Mesothelial cell of epicardium (in vitro differentiated cells): ENCODE measurements around the gene ESPNL. TPM values are rescaled to one million over a fixed set of nuclear protein-coding genes. Genes with fewer than 3 reads are reported as not detected.

Experiments
- DNase-seq, 2 experiments: peaks; one replicate each; pipeline ENCODE4 v3.0.0; 2021; ENCODE audit warnings: low spot score in 2 of 2; ENCODE audit not compliant: unreplicated experiment in 2 of 2
- H3K27ac Mint-ChIP-seq: 2 replicates; pipeline ENCODE4 v1.8.0; 2021; ENCODE audit warnings: mixed read lengths
- H3K27me3 Mint-ChIP-seq: 2 replicates; pipeline ENCODE4 v1.8.0; 2021; ENCODE audit warnings: low read depth, mixed read lengths
- H3K36me3 Mint-ChIP-seq: 2 replicates; pipeline ENCODE4 v1.8.0; 2021; ENCODE audit warnings: mixed read lengths
- H3K4me1 Mint-ChIP-seq: 2 replicates; pipeline ENCODE4 v1.8.0; 2021; ENCODE audit warnings: mixed read lengths
- H3K4me3 Mint-ChIP-seq: 2 replicates; pipeline ENCODE4 v1.8.0; 2021; ENCODE audit warnings: mild to moderate bottlenecking, moderate library complexity, mixed read lengths
- H3K9me3 Mint-ChIP-seq: 2 replicates; pipeline ENCODE4 v1.8.0; 2021; ENCODE audit warnings: mixed read lengths
- total RNA-seq: library from RNA; stranded (reverse); gene quantifications from 3 replicates; pipeline ENCODE4 v1.2.1, GENCODE V29; 2021
- TF ChIP-seq, protein P1 (sequence below): fragments of 200-600 bp; sonication (generic); IDR thresholded peaks from one replicate; pipeline ENCODE4 v1.5.0; 2021; ENCODE audit warnings: antibody characterized with exemption; ENCODE audit not compliant: unreplicated experiment

Gene ESPNL
- total RNA-seq, 1 donor from 2014 or later: 0.38 TPM

DNA sequence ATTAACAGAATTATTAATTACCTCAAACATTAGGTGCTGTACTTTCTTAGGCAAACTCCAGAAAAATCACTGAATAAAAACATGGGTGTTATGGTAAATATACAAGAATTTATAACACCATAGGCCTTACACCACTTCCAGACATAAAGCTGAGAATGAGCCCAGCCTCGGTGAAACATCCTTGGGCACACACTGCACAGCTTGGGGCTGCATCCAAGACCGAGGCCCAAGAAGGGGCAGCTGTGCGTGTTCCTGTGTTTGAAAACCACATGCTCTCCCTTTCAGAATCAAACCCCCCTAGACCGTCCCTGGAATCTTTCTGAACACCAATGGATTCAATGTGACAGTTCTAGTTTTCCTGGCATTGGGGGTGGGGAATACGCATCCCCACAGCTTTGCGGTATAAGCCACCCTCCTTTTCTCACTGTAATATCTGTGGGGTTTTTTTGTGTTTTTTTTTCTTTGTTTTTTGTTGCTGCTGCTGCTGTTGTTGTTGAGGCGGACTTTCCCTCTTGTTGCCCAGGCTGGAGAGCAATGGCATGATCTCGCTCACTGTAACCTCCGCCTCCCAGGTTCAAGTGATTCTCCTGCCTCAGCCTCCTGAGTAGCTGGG, 71.5 kb downstream of the ESPNL start:
- Mint-ChIP-seq H3K36me3 (peaks cover 29% of the 10 kb centered on the region), H3K9me3 (no peaks in the 10 kb centered on the region), H3K27ac (no peak overlapping the region), H3K4me1 (peaks cover 2% of the 10 kb centered on the region), H3K4me3 (no peak overlapping the region), H3K27me3 (no peaks in the 10 kb centered on the region)
- TF ChIP-seq, protein P1, sequence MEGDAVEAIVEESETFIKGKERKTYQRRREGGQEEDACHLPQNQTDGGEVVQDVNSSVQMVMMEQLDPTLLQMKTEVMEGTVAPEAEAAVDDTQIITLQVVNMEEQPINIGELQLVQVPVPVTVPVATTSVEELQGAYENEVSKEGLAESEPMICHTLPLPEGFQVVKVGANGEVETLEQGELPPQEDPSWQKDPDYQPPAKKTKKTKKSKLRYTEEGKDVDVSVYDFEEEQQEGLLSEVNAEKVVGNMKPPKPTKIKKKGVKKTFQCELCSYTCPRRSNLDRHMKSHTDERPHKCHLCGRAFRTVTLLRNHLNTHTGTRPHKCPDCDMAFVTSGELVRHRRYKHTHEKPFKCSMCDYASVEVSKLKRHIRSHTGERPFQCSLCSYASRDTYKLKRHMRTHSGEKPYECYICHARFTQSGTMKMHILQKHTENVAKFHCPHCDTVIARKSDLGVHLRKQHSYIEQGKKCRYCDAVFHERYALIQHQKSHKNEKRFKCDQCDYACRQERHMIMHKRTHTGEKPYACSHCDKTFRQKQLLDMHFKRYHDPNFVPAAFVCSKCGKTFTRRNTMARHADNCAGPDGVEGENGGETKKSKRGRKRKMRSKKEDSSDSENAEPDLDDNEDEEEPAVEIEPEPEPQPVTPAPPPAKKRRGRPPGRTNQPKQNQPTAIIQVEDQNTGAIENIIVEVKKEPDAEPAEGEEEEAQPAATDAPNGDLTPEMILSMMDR: no peak
- no peak for DNase-seq

DNA sequence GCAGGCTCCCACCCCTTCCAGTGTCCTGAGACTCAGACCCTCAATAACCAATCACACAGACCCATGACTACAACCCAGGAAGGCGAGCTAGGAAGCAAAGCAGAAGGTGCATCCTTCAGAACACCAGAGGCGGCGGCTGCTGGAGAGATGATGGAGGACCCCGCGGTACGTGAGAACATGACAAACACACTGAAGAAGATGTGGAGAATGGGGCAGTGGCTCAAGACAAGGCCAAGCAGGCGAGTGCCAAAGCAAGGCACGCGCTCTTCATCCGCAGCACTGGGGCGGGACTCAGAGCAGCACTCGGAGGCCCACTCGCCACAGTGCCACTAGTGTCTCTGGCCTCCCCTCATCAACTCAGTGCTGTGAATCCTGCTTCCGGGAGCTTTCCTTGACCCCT, 72.3 kb downstream of the ESPNL start:
- Mint-ChIP-seq H3K4me3 (no peak overlapping the region), H3K4me1 (peaks cover 2% of the 10 kb centered on the region), H3K9me3 (no peaks in the 10 kb centered on the region), H3K36me3 (peaks cover 35% of the 10 kb centered on the region), H3K27ac (no peak overlapping the region), H3K27me3 (no peaks in the 10 kb centered on the region)
- TF ChIP-seq, protein P1: no peak
- no peak for DNase-seq

DNA sequence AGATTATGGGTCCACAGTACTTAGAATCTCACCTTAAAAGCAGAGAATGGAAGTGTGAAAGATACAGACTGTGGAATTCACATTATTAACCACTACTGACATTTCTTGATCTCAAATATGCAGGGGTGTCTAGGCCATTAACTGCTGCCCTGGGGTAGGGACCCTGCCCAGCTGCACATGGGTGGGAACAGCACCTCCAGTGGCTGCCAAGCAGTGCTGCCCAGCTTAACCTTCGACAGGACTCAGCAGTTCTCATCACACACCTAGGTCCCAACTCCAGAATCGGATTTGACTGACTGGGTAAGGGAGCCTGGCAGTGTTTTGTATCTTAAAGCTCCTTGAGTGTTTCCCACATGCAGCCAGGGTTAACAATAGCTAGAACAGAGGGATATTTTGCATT, 73.6 kb downstream of the ESPNL start:
- Mint-ChIP-seq H3K9me3 (no peaks in the 10 kb centered on the region), H3K27ac (no peak overlapping the region), H3K4me1 (peaks cover 2% of the 10 kb centered on the region), H3K27me3 (no peaks in the 10 kb centered on the region), H3K4me3 (no peak overlapping the region), H3K36me3 (peaks cover 35% of the 10 kb centered on the region)
- TF ChIP-seq, protein P1: no peak
- no peak for DNase-seq

DNA sequence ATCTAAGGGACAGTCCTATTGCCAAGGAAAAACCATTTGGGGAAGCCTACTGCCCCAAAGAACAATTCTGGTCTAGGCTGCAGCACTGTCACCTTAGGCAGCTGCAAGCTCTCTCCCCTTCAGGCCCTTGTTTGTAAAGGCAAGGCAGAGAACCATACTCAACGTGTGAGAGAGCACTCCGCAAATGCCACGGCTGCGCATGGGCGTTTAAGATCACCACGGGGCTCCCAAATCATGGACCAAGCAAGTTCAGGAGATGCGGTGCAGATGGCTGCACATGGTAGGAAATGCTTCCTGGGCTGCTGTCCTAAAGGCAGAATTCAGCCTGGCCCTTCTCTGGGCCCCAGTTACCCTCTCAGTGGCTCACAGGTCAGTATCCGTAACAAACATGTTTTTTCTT, 74.2 kb downstream of the ESPNL start:
- no peak for DNase-seq
- Mint-ChIP-seq H3K4me3 (no peak overlapping the region), H3K27ac (no peak overlapping the region), H3K27me3 (no peaks in the 10 kb centered on the region), H3K9me3 (no peaks in the 10 kb centered on the region), H3K36me3 (peaks cover 40% of the 10 kb centered on the region), H3K4me1 (peaks cover 2% of the 10 kb centered on the region)
- TF ChIP-seq, protein P1: no peak

DNA sequence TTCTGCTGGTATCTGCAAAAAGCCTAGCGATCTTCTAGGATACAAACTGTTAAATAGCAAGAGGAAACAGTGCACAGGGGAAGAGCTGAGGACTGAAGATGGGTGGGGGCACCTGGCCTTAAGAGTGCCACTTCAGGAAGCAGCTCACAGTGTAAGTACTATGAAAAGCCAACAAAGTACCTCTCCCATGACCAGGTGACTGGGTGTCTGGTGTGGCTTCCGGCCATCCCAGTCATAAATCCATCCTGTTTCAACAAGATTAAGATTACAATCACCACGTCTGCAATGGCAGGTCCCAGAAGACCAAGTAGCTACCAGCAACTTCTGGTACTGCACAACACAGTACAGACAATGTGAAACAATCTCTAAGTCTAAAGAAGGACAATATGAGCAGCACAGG, 74.6 kb downstream of the ESPNL start:
- H3K4me1 Mint-ChIP-seq: peaks cover 2% of the 10 kb centered on the region
- peaks cover 44% of the 10 kb centered on the region for H3K36me3 Mint-ChIP-seq
- no peak for DNase-seq
- TF ChIP-seq, protein P1: no peak
- no peaks in the 10 kb centered on the region for H3K27me3 Mint-ChIP-seq
- H3K9me3 Mint-ChIP-seq: no peaks in the 10 kb centered on the region
- H3K4me3 Mint-ChIP-seq: no peak overlapping the region
- H3K27ac Mint-ChIP-seq: no peak overlapping the region

DNA sequence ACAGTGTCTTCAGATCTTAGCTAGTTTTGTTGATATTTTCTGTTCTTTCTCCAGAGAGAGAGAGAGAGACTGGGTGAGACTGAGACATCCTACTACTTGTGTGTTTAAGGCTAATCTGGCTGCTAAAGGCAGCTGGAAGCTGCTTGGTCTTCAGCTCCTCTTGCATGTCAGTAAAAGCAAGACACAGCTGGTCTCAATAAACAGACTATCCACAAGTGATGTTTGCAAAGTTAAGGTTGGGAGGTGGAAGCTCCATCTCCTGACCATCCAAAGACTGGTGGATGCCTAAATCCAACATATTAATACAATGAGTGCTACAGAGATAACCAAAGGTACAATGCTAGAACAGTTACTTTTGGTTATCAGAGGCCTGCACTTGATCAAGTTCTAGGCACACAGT, 76.5 kb downstream of the ESPNL start:
- TF ChIP-seq, protein P1: no peak
- no peaks in the 10 kb centered on the region for H3K27me3 Mint-ChIP-seq
- H3K27ac Mint-ChIP-seq: no peak overlapping the region
- no peak for DNase-seq
- H3K4me1 Mint-ChIP-seq: peaks cover 2% of the 10 kb centered on the region
- H3K4me3 Mint-ChIP-seq: no peak overlapping the region
- peaks cover 42% of the 10 kb centered on the region for H3K36me3 Mint-ChIP-seq
- H3K9me3 Mint-ChIP-seq: no peaks in the 10 kb centered on the region
